AG09309 (cell line): ENCODE results near the gene DAGLA.

Experiments used
- DNase-seq: peaks from one replicate; pipeline ENCODE4 v3.0.0-alpha.2; 2010; ENCODE audit warnings: low read depth
- H3K4me3 ChIP-seq: 2 replicates; pipeline ENCODE4 v1.5.1; 2011; ENCODE audit warnings: mild to moderate bottlenecking, low read depth, low read length, moderate library complexity; ENCODE audit not compliant: control insufficient read depth
- CTCF ChIP-seq: IDR thresholded peaks from 2 replicates; pipeline ENCODE4 v1.5.1; 2011; ENCODE audit warnings: mild to moderate bottlenecking, low read depth, low read length, inconsistent platforms; ENCODE audit not compliant: insufficient read depth, control insufficient read depth; ENCODE audit errors: missing control alignments

The DAGLA gene

DNA sequence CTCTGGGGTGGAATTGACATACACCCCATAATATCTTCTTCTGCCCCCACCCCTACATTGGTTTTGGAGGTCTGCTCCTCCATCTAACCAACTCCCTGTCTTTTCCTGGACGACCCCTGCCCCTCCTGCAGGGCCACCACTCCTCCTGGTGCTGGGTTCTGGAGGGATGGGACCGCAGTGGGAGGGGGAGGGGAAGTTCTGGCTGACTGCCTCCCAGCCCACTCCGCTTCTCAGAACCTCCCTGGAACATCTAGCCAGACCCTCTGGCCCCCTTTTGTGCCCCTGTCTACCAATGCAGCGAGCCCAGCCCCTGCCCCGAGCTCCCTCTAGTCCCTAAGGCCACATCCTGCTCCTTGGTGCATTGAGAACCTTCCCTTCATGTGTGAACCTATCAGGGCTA is 73.5 kb downstream of the DAGLA start:
- TF ChIP-seq CTCF = no peak
- no peak for DNase-seq
- no peak overlapping the region for H3K4me3 ChIP-seq

DNA sequence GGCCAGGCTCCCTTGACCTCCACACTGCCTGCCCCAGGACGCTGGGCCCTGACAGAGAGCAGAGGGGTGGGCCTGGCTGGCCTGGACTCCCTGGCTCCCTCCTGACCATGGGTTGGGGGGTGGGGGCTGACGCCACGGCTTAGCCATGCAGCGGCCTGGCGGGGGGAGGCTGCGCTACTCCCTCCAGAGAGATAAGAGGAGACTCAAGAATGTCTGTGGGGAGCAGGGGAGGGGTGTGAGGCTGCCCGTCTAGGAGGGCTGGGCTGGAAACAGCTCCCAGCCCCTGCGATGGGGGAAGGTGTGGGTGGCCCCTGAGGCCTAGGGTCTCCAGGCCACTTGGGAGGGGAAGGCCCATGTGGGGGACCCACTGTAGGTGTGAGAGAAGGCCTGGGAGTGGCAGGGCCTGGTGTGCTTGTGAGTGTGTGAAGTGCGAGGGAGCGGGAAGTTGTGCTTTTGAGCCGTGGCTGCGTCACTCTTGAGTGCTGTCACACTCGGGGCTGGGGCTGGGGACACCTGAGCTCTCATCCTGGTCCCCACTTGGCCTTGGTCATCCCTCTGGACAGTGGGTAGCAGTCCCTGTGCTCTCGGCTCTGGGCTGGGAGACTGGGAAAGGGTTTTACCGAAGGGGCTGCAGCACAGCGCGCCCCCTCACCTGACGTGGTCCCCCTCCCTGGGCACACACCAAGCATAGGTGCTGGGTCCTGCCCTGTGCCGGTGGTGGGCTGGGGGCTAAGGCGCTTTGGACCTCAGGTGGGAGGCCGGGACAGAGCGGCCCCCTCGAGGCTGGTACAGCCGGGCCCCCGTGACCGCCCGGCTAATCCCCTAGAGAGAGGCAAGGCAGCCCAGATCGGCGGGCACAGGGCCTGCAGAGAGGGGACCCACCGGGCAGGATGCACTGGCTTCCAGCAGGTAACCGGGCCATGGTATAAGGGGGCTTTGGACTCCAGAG is 74.6 kb downstream of the DAGLA start:
- no peak overlapping the region for H3K4me3 ChIP-seq
- no peak for TF ChIP-seq CTCF
- no peak for DNase-seq

- no peak overlapping the region for H3K4me3 ChIP-seq
- no peak for TF ChIP-seq CTCF
- DNase-seq = no peak
Measured at GRCh38 chr11:61756147-61756451, 75.9 kb downstream of the DAGLA start.

GRCh38 chr11:61756452-61757212 is 76.4 kb downstream of the DAGLA start:
- TF ChIP-seq CTCF = no peak
- no peak overlapping the region for H3K4me3 ChIP-seq
- no peak for DNase-seq

GRCh38 chr11:61757213-61757862 is 77.1 kb downstream of the DAGLA start:
- TF ChIP-seq CTCF = no peak
- DNase-seq = no peak
- H3K4me3 ChIP-seq = no peak overlapping the region

- TF ChIP-seq CTCF = no peak
- no peak overlapping the region for H3K4me3 ChIP-seq
- no peak for DNase-seq
Measured at GRCh38 chr11:61760946-61761345, 80.8 kb downstream of the DAGLA start.
